Loucy (cell line): ENCODE measurements around the gene ACACB.

Experiments used
- EZH2phosphoT487 ChIP-seq: fragments of 200-600 bp; IDR thresholded peaks from 2 replicates; pipeline ENCODE4 v1.6.1; 2018; ENCODE audit warnings: antibody characterized with exemption, mild to moderate bottlenecking, moderate library complexity, borderline replicate concordance
- TF ChIP-seq, protein P1 (sequence below): fragments of 200-600 bp; sonication (generic); conservative IDR thresholded peaks from 2 replicates; pipeline ENCODE4 v1.5.1; 2014; ENCODE audit warnings: mild to moderate bottlenecking, antibody characterized with exemption, low read length

GRCh38 chr12:109157986-109158385, 41.6 kb downstream of the ACACB start:
- TF ChIP-seq, protein P1, sequence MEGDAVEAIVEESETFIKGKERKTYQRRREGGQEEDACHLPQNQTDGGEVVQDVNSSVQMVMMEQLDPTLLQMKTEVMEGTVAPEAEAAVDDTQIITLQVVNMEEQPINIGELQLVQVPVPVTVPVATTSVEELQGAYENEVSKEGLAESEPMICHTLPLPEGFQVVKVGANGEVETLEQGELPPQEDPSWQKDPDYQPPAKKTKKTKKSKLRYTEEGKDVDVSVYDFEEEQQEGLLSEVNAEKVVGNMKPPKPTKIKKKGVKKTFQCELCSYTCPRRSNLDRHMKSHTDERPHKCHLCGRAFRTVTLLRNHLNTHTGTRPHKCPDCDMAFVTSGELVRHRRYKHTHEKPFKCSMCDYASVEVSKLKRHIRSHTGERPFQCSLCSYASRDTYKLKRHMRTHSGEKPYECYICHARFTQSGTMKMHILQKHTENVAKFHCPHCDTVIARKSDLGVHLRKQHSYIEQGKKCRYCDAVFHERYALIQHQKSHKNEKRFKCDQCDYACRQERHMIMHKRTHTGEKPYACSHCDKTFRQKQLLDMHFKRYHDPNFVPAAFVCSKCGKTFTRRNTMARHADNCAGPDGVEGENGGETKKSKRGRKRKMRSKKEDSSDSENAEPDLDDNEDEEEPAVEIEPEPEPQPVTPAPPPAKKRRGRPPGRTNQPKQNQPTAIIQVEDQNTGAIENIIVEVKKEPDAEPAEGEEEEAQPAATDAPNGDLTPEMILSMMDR: no peak
- TF ChIP-seq EZH2phosphoT487: no peak
